ENCODE results near the gene ZNF530.

ZNF530 gene

DNA sequence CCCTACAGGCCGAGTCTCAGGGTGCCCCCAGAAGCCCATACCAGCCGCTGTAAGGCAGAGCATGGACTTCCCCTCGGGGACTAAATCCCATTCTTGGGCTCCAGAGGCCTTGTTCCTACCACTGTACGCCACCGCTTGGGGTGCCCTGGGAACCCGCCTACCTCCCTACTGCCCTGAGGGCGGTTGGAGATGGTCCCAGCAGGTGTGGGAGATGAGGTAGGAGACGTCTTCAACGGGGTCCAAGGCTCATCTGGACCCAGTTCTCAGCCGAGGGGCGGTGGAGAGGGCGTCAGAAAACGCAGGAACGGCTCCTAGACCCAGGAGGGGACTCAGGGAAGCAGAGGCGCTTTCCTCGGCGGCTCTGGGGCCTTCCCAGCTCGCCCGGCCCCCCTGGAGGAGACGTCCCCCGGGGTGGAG lies 16.6 kb upstream of the ZNF530 start:
- H3K4me3 ChIP-seq: no peak overlapping the region
- H3K36me3 ChIP-seq (replicated peaks): no peaks in the 10 kb centered on the region
- no peak for DNase-seq (ENCODE audit: low spot score in 2 of 2)
- no peaks in the 10 kb centered on the region for H3K9me3 ChIP-seq
- no peaks in the 10 kb centered on the region; the same call in 1 of the 2 replicates for H3K4me1 ChIP-seq
- H3K27me3 ChIP-seq (ENCODE audit: low read depth): no peaks in the 10 kb centered on the region
- in situ Hi-C loops (cut with MboI; ENCODE audit: low sequenced_read_pairs): no loop called here

DNA sequence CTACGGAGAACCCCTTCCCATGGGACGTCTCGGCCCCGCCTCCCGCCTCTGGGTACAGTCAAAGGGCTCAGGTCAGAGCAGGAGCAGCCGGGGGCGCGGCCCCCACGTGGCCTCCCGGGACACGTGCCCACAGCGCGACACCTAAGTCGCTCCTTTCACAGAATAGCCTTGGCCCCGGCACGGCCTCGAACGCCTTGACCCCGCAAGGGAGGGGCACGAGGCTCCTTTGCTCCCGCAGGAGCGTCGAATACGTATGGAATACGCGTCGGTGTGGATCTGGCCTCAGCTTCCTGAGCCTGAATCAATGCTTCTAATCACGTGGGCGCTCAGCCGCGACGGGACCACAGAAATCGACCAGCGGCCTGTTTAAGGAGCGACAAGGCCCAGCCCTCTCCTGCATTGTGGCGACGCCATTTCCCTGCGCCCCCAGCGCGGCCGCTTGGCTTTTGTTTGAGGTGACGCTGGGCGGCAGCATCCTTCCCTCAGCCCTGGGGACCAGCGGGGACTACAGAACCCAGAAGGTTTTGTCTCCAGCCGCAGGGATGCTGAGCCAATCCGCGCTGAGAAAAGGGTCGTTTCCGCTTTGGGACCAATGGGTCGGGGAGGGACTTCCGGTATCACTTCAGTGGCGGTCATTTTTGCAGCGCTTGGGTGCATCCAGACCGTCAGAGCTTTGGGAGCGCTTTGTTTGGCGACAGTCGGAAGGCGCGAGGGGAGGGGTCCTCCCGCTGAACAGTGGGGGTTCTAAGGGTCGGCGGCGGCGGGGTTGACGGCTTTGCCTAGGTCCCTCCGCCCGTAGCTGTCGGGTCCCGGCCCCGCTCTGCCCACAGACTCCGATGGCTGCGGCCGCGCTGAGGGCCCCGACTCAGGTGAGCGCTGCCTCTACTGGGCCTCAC lies 15.9 kb upstream of the ZNF530 start, which contains the start of gene ZIK1:
Gene ZIK1, plus strand, starts transcription at position 625 of the 896 bp plus-strand sequence. Its CDS starts 212 bp downstream, at position 837.
- no peaks in the 10 kb centered on the region for H3K36me3 ChIP-seq (replicated peaks)
- H3K4me1 ChIP-seq: no peaks in the 10 kb centered on the region; the same call in 1 of the 2 replicates
- no peak for DNase-seq (ENCODE audit: low spot score in 2 of 2)
- no peaks in the 10 kb centered on the region for H3K27me3 ChIP-seq (ENCODE audit: low read depth)
- in situ Hi-C loops (cut with MboI; ENCODE audit: low sequenced_read_pairs): no loop called here
- no peak within 1 kb of the TSS for H3K4me3 ChIP-seq
- H3K9me3 ChIP-seq: no peaks in the 10 kb centered on the region

DNA sequence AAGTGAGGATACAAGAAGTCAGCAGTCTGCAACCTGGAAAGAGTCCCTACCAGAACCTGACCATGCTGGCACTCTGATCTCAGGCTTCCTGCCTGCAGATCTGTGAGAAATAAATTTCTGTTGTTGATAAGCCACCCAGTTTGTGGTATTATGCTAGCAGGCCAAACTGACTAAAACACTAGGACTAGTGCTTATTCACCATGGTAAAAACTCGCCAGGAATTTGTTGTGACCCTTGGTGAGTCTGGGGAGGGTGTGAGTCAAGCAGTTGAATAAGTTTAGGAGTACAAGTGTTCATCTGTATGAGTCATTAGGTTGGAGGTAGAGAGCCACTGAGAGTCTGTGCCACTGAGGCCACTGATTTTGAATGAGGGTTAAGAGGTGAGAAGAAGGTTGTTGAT lies 12.2 kb upstream of the ZNF530 start:
- Histone ChIP-seq H3K9me3 (peaks cover 2% of the 10 kb centered on the region; the same call in 1 of the 2 replicates), H3K4me1 (no peaks in the 10 kb centered on the region), H3K27me3 (ENCODE audit: low read depth) (no peaks in the 10 kb centered on the region), H3K4me3 (no peak overlapping the region), H3K36me3 (replicated peaks) (no peaks in the 10 kb centered on the region)
- no peak for DNase-seq (ENCODE audit: low spot score in 2 of 2)
- in situ Hi-C loops (cut with MboI; ENCODE audit: low sequenced_read_pairs): no loop called here

DNA sequence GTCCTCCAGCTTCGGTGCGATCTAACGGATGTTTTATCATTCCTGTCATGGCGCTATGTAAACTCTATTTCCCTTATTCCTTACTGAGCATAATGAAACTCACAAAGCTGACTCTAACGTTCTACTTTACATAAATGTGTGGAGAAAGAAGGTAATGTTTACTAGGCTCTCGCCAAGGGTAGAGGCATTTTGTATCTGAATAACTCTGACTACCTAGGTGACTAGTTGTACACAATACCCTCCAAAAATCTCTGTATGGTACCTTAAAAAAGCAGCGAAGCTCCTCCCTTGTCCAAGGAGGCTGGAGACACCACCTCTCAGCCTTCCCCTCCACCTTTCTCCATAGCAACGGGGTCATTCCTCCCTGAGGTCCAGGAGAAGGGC lies 316 bp upstream of the ZNF530 start:
- in situ Hi-C loops (cut with MboI; ENCODE audit: low sequenced_read_pairs): no loop called here
- peaks cover 13% of the 10 kb centered on the region; the same call in 1 of the 2 replicates for H3K9me3 ChIP-seq
- H3K4me3 ChIP-seq: peak overlapping the region; percentile 81

DNA sequence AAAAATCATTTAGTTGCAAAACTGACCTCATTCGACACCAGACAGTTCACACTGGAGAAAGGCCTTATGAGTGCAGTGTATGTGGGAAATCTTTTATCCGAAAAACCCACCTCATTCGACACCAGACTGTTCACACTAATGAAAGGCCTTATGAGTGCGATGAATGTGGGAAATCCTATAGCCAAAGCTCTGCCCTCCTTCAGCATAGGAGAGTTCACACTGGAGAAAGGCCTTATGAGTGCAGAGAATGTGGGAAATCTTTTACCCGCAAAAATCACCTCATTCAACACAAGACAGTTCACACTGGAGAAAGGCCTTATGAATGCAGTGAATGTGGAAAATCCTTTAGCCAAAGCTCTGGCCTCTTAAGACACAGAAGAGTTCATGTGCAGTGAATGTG lies 7.2 kb downstream of the ZNF530 start:
- H3K36me3 ChIP-seq (replicated peaks): peaks cover 15% of the 10 kb centered on the region
- no peak overlapping the region for H3K4me3 ChIP-seq
- H3K4me1 ChIP-seq: no peaks in the 10 kb centered on the region
- DNase-seq (ENCODE audit: low spot score in 2 of 2): no peak
- peaks cover 8% of the 10 kb centered on the region for H3K9me3 ChIP-seq
- H3K27me3 ChIP-seq (ENCODE audit: low read depth): no peaks in the 10 kb centered on the region
- in situ Hi-C loops (cut with MboI; ENCODE audit: low sequenced_read_pairs): no loop called here

More for the DNA sequence above, 316 bp upstream of the ZNF530 start:
- Histone ChIP-seq H3K27me3 (ENCODE audit: low read depth) (no peaks in the 10 kb centered on the region), H3K4me1 (peaks cover 4% of the 10 kb centered on the region), H3K36me3 (replicated peaks) (0 out of 2 replicates have a peak, but pooled peaks cover 2% of the 10 kb centered on the region)
- DNase-seq (ENCODE audit: low spot score in 2 of 2): no peak

DNA sequence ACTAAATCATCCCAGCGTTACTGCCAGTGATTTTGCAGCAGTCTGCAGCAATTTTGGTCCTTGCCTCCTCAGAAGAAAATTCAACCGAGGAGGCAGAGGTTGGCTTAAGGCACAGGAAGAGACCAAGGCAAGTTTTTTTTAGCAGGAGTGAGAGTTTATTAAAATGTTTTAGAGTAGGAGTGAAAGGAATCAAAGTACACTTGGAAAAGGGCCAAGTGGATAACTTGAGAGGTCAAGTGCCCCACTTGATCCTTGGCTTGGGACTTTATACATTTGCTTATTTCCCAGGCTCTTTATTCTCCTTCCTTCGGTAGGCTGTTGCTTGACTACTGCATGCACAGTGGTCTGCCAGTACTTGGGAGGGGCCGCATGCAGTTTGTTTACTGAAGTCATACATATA lies 11.4 kb downstream of the ZNF530 start:
- in situ Hi-C loops (cut with MboI; ENCODE audit: low sequenced_read_pairs): no loop called here
- Histone ChIP-seq H3K36me3 (replicated peaks) (peaks cover 22% of the 10 kb centered on the region), H3K27me3 (ENCODE audit: low read depth) (no peaks in the 10 kb centered on the region), H3K9me3 (peaks cover 26% of the 10 kb centered on the region), H3K4me1 (peaks cover 3% of the 10 kb centered on the region), H3K4me3 (no peak overlapping the region)
- no peak for DNase-seq (ENCODE audit: low spot score in 2 of 2)

DNA sequence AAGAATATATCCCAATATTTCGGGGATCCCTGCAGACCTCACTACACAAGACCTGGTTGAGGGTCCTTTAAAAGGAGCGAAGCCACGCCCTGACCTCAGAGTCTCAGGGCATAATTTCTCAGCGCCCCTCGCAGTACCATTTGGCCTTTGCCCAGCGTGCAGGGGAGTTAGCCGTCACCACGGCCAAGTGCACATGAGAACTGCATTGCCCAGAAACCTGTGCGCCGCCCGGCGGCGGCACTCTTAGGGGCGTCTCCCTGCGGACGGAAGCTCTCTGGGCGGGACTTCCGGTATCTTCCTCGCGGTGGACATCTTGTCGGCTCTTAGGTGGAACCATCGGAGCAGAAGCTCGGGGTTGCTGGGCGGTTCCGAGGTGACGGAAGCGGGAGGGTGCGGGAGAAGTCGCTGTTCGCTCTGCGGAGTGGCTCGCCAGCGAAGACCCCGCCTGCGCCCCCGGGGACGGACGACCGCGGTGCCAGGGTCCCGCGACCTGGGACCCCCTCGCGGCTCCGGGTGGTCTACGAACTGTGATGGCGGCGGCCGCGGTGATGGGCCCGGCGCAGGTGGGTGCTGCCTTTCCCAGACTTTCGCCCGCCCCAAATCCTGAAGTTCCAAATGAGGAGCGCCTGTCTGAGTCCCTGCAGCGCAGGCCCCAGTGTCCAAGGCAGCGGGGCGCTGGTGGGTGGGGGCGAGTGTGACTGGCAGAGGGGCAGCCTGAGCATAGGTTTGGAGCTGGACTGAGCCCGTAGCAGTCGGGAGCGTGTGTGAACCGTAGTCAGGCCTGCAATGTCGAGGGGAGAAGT lies 14.5 kb downstream of the ZNF530 start, which contains the start of gene ZNF134:
Gene ZNF134, plus strand, starts transcription at position 302 of the 803 bp plus-strand sequence. CDS start 5,227 bp downstream, outside the sequence.
- in situ Hi-C loops (cut with MboI; ENCODE audit: low sequenced_read_pairs): no loop called here
- H3K27me3 ChIP-seq (ENCODE audit: low read depth): no peaks in the 10 kb centered on the region
- H3K4me1 ChIP-seq: peaks cover 3% of the 10 kb centered on the region
- peak; percentile 82 to 93 for DNase-seq (ENCODE audit: low spot score in 2 of 2)
- peak within 1 kb of the TSS; percentile 84 for H3K4me3 ChIP-seq
- H3K36me3 ChIP-seq (replicated peaks): peaks cover 38% of the 10 kb centered on the region
- peaks cover 42% of the 10 kb centered on the region for H3K9me3 ChIP-seq

DNA sequence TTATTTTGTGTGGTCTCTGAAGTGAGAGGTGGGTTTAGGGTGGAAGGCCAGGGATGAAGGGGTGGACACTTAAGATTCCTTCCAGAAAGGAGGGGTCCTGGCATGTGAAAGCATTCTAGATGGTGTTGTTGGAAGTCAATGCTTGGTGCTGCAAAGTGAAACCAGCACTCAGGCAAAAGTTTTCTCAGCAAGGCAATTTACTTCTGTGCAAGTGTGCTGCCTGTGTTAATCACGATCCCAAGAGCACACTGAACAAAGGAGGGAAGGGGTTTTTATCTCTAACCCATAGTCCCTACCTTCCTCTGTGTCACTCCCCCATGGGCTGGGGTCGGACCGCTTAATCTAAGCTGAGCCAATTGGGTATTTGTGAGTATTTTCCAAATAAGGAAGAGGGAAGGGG lies 15.7 kb downstream of the ZNF530 start:
- no peak for DNase-seq (ENCODE audit: low spot score in 2 of 2)
- Histone ChIP-seq H3K4me3 (no peak overlapping the region; the same call in 1 of the 2 replicates), H3K36me3 (replicated peaks) (peaks cover 50% of the 10 kb centered on the region), H3K4me1 (peaks cover 3% of the 10 kb centered on the region), H3K9me3 (peaks cover 47% of the 10 kb centered on the region), H3K27me3 (ENCODE audit: low read depth) (no peaks in the 10 kb centered on the region)
- in situ Hi-C loops (cut with MboI; ENCODE audit: low sequenced_read_pairs): no loop called here

DNA sequence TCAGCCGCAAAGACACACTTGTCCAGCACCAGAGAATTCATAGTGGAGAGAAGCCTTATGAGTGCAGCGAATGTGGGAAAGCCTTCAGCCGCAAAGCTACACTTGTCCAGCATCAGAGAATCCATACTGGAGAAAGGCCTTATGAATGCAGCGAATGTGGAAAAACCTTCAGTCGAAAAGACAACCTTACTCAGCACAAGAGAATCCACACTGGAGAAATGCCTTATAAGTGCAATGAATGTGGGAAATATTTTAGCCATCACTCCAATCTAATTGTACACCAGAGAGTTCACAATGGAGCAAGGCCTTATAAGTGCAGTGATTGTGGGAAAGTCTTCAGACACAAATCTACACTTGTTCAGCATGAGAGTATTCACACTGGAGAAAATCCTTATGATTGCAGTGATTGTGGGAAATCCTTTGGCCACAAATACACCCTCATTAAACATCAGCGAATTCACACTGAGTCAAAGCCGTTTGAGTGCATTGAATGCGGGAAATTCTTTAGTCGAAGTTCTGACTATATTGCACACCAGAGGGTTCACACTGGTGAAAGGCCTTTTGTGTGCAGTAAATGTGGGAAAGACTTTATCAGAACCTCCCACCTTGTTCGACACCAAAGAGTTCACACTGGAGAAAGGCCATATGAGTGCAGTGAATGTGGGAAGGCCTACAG lies 21.1 kb downstream of the ZNF530 start:
- DNase-seq (ENCODE audit: low spot score in 2 of 2): no peak
- in situ Hi-C loops (cut with MboI; ENCODE audit: low sequenced_read_pairs): no loop called here
- Histone ChIP-seq H3K27me3 (ENCODE audit: low read depth) (no peaks in the 10 kb centered on the region), H3K4me1 (no peaks in the 10 kb centered on the region), H3K4me3 (no peak overlapping the region), H3K9me3 (peaks cover 64% of the 10 kb centered on the region), H3K36me3 (replicated peaks) (peaks cover 62% of the 10 kb centered on the region)

DNA sequence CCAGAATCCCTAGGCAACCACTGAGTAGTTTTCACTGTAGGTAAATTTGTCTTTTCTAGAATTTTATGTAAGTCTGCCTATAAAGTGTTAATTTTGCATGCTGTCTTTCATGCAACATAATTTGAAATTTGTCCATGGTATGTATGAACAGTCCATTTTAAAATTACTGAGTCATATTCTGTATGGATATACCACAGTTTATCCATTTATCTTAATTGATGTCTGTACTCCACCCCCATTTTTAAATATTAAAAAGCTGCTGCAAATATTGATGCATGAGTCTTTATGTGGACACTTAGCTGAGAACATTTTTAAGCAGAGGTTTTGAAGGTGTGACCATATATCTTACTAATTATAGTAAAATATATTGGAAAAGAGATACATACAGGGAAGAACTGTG lies 23.4 kb downstream of the ZNF530 start:
- in situ Hi-C loops (cut with MboI; ENCODE audit: low sequenced_read_pairs): no loop called here
- DNase-seq (ENCODE audit: low spot score in 2 of 2): no peak
- Histone ChIP-seq H3K27me3 (ENCODE audit: low read depth) (no peaks in the 10 kb centered on the region), H3K4me3 (no peak overlapping the region), H3K9me3 (peaks cover 44% of the 10 kb centered on the region), H3K4me1 (no peaks in the 10 kb centered on the region), H3K36me3 (replicated peaks) (peaks cover 39% of the 10 kb centered on the region)

DNA sequence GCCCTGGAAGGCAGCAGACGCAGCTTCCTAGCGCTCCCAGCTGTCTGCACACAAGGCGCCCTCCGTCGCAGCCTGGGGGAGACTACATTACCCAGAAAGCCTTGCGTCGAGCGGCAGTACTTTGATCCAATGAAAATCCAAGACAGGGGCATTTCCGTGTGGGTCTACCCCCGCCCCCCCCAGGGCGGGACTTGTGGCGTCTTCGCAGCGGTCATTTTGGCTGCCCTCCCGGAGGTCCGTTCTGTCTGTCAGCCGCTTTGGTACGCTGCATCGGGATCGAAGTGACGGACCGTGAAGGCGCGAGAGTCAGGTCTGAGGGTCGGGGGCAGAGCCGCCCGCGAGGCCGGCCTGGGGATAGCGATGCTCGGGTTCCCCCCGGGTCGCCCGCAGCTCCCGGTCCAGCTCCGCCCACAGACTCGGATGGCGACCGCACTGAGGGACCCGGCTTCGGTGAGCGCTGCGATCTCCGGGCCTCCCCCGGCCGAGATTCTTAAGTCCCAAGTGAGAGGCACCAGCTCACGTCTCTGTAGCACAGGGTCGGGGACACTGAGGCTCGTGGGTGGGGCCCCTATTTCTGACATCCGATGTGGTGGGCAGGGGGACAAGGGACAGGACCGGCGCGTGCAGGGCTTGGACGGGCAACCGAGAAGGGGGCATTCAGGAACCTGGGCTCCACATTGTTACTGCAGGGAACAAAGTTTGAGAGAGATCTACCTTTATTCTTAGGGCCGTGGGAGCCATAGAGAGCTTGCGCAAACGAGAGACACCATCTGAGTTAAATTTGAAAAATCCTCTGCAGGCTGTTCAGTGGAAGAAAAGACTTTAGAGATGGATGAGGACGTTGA lies 33.5 kb downstream of the ZNF530 start, which contains the start of gene ZNF211:
Gene ZNF211, plus strand, starts transcription at position 182 of the 845 bp plus-strand sequence. Its CDS starts 179 bp downstream, at position 361.
- Histone ChIP-seq H3K4me3 (peak within 1 kb of the TSS; percentile 83), H3K27me3 (ENCODE audit: low read depth) (no peaks in the 10 kb centered on the region), H3K4me1 (no peaks in the 10 kb centered on the region), H3K36me3 (replicated peaks) (peaks cover 12% of the 10 kb centered on the region), H3K9me3 (no peaks in the 10 kb centered on the region; the same call in none of the 2 replicates)
- in situ Hi-C loops (cut with MboI; ENCODE audit: low sequenced_read_pairs): no loop called here
- DNase-seq (ENCODE audit: low spot score in 2 of 2): peak; percentile 92 to 93

DNA sequence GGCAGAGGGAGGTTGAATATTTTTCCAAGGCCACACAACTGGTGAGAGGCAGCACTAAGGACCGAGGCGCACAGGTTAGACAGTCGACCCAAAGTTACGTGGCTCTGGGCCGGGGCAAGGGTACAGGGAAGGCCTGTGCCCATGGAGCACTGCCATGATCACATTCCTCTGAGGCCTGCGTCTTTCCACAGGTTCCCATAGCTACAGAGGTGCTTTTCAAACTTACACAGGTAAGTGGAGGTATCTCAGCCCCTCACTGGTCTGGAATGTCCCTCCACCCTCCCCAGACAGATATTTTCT lies 34.1 kb downstream of the ZNF530 start:
- in situ Hi-C loops (cut with MboI; ENCODE audit: low sequenced_read_pairs): no loop called here
- DNase-seq (ENCODE audit: low spot score in 2 of 2): no peak
- Histone ChIP-seq H3K27me3 (ENCODE audit: low read depth) (no peaks in the 10 kb centered on the region), H3K36me3 (replicated peaks) (peaks cover 12% of the 10 kb centered on the region), H3K4me1 (no peaks in the 10 kb centered on the region), H3K4me3 (peak overlapping the region; percentile 83), H3K9me3 (no peaks in the 10 kb centered on the region; the same call in none of the 2 replicates)
